Activated CD4-positive, alpha-beta T cell treated with anti-CD3 and anti-CD28 coated beads, Interleukin-2, amount 50 U/mL, for 16 hours (primary cell): Measurements from ENCODE around the gene WASF1.
A peak's percentile ranks its signal among the peaks of the same experiment; 100 is the strongest.
"Not testable (repeated sequence)": the region's sequence is repeated elsewhere in the genome, so short reads cannot be mapped to it uniquely, and the experiment has no call there.

Experiments used
- DNase-seq: peaks from one replicate; pipeline ENCODE4 v3.0.0-alpha.2; 2020

WASF1 gene

GRCh38 chr6:110173506-110174132 lies 5.9 kb downstream of the WASF1 start:
- DNase-seq, result no peak

DNA sequence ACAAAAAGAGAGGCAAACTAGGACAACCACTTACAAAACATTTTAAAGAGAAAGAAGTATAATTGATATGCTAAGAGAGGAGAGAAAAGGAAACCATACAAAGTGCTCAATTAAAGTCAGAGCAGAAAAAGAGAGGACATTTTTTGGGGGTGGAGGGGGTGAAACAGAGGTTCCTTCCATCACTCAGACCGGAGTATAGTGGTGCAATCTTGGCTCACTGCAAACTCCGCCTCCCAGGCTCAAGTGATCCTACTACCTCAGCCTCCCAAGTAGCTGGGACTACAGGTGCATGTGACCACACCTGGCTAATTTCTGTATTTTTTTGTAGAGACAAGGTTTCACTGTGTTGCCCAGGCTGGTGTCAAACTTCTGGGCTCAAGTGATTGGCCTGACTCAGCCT lies 9.4 kb downstream of the WASF1 start:
- no peak for DNase-seq

DNA sequence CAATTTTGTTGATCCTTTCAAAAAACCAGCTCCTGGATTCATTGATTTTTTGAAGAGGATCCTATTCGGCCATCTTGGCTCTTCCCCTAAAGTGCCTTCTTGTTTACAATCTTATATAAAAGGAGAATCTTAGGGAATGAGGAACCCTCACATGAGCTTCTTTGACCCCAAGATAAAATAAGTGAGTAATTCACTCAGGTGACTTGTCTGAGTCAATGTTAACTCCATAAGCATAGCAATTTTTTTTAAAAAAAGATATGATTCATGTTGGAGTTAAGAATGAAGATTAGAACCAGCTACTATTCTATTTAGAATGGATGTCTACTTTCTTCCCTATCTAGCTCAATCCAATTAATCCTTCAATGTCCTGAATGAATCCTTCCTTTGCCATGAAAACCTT lies 21.0 kb downstream of the WASF1 start:
- DNase-seq, result no peak

DNA sequence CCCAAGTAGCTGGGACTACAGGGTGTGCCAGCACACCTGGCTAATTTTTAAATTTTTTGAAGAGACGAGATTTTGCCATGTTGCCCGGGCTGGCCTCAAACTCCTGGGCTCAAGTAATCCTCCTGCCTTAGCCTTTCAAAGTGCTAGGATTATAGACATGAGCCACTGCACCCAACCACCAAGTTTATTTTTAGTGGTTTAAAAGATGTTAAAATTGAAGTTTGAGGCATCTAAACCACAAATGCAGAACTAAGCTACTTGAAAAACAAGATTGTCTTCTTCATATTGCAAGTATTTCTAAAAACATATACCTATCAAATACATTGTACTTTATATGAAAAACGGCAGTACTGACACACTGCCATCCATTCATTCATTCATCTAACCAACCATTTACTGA lies 31.6 kb downstream of the WASF1 start:
- DNase-seq, result no peak

DNA sequence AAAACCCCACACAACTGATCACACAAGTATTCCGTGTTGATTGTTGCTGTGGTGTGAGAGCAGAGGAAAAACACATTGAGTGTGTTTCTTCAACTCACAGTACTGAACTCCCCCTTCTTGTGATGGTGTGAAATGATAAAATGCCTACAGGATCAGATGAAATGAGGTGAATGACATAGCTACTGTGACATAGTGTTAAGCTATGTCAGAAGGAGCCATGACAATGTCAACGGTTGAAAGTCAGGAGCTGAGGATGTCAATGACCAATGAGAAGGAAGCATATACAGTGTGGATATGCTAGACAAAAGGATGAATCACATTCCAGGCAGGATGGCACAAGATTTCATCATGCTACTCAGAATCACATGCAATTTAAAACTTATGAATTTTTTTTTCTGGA lies 38.8 kb downstream of the WASF1 start:
- no peak for DNase-seq

GRCh38 chr6:110139052-110139451 lies 40.4 kb downstream of the WASF1 start:
- DNase-seq, result no peak

DNA sequence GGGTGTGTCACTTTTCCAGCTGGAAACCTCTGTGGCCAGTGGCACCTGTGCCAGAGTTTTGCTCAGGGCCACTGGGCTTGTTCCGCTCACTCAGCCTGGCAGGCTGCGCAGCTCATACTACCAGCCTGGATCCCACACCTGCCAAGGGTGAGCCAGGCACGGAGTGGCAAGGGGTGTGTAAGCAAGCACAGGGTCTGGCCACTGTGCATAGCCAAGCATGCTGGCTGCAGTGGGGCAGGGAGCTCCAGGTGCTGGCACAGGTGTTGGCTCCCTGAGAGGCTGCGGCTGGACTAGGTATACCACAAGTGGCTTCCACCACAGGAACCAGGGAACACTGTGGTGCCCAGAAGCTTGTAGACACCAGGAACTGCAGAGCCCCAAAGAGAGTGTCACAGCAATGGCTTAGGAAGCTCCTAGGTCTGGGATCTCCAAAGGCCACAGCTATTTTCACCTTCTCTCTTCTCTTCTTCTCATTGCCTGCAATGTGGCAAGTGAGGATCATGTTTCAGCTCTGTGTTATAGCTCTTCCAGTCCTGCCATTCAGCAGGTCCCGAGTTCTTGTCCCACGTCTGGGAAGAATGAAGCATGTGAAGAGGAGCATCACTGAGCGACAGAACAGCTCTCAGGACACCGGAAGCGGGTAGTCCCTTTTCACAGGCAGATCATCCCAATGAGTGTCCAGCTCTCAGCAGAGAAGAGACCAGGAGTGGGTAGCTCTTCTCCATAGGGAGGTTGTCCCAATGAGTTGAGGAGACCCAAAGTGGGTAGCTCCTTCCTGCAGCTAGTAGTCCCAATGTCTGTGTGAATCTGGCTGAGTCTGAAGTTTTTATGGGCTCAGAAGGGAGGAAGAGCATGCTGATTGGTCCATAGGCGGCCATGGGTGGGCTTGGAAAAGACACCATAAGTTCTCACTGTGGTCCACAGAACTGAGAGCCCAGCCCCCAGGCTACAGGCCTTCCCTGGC lies 41.3 kb downstream of the WASF1 start:
- no peak for DNase-seq

- DNase-seq, result no peak
Measured at GRCh38 chr6:110130362-110130761, 49.1 kb downstream of the WASF1 start.

DNA sequence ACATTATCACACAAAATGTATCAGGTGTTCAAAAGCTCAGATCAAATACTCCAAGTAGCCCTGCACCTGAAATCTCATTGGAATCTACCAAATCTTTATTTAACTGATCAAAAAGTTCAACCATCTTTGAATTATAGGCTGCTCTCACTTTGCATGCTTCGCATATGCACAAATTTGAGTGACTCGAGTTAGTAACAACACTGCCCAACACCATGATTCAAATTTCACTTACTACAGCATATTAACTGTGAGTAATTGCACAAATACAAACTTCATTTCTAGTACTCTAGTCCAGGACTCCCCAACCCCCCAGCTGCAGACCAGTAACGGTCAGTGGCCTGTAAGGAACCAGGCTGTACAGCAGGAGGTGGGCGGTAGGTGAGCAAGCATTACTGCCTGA lies 51.1 kb downstream of the WASF1 start:
- DNase-seq, result no peak

- no peak for DNase-seq
Measured at GRCh38 chr6:110125361-110125760, 54.1 kb downstream of the WASF1 start.

- not testable (repeated sequence) for DNase-seq
Measured at GRCh38 chr6:110121655-110122054, 57.8 kb downstream of the WASF1 start.

DNA sequence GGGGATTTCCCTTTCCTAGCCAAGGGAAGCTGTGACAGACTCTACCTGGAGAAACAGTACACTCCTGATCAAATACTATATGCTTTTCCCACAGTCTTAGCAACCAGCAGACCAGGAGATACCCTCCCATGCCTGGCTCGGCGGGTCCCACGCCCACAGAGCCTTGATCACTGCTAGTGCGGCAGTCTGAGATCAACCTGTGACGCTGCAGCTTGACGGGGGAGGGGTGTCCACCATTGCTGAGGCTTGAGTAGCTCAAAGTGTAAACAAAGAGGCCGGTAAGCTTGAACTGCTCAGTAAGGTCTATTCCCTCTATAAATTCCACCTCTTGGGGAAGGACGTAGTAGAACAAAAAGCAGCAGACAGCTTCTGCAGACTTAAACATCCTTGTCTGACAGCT lies 63.2 kb downstream of the WASF1 start:
- DNase-seq, result no peak

GRCh38 chr6:110114004-110114403 lies 65.5 kb downstream of the WASF1 start:
- DNase-seq, result no peak

DNA sequence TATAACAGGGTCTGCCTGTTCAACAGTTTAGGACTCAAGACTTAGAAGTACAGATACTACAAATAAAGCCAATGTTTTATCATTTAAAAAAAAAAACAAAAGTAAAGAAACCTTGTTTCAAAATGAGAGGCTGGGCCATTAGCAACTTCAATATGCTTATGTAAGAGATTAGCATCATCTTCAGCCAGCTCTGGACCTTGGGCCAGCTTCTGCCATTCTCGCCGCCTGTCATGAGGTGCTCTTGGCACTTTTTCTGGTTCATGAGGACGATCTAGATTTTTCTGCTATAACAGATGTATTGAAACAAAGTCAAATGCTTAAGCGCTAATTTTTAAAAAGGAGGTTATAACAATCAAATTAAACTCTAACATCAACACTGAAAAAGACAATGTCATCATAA lies 74.2 kb downstream of the WASF1 start:
- DNase-seq, result no peak

DNA sequence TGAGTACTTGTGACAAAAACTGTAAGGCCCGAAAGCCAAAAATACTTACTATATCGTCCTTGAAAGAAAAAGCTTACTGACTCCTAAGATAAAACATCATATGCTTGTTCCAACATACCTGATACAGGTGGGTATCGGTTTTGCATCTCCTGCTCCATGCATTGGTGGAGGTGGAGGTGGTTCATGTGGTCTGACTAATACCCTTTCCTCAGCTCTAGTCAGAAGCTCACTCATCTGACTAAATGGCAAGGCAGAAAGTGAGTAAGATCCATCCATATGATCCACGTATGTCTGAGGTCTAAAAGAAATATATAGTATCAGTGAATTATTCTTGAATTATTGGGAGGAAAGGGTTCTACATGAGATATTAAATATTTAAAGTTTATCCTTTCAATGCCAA lies 76.2 kb downstream of the WASF1 start:
- DNase-seq, result peak; percentile 33

GRCh38 chr6:110102411-110102810 lies 77.1 kb downstream of the WASF1 start:
- DNase-seq, result peak; percentile 22

DNA sequence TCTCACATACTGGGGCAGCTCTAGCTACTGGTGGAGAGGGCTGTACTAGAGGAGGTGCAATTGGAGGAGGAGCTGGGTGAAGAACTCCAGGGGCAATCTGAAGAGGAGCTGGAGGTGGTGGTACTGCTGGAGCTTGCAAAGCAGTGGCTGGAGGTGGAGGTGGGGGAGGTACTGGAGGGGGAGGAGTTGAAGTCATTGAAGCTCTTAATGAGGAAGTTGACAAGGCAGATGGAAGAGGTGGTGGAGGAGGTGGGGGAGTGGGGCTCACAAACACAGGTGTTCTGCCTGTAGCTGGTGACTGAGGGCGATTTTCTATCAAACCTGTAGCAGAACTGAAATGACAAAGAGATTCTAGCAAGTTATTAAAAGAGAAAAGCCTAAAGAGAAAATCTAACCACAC lies 77.6 kb downstream of the WASF1 start:
- no peak for DNase-seq

GRCh38 chr6:110098511-110099116 lies 80.9 kb downstream of the WASF1 start:
- no peak for DNase-seq

- DNase-seq, result no peak
Measured at GRCh38 chr6:110097443-110097842, 82.0 kb downstream of the WASF1 start.

DNA sequence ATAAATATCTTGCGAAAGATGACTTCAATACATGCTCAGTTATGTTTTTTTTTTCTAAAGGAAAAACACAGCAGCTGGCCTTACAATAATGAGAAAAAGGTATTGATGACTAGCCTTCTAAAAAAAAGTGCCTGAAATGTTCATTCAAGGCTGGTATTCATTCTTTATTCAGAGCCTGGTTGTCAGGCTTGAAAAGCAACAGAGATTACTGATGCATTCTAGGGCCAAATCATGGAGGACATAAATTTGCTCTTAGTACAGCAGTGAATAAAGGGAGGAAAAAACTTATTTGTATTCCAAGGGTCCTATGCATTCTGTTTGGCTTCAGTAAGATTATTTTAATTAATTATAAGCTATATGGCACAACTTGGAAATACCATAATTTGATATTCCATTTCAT lies 83.5 kb downstream of the WASF1 start:
- no peak for DNase-seq

GRCh38 chr6:110095101-110095500 lies 84.4 kb downstream of the WASF1 start:
- DNase-seq, result no peak

DNA sequence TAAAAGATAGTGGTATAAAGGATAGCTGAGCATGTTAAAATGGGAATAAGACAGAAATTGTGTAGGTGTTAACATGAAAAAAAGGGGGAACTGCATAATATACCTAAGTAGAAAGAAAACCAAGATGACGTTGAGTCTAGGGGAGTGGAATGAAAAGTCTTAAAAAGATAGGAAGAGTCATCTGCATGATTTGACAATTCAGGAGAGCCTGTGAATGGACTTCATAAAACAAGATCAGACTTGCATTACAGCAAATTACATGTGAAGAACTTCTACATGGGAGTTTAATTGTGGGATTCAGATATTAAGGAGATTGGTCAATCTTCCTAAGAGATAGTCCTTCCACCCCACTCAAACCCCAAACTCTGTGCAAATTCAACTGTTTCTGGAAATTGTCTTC lies 85.5 kb downstream of the WASF1 start:
- no peak for DNase-seq

GRCh38 chr6:110090876-110091275 lies 88.6 kb downstream of the WASF1 start:
- DNase-seq, result no peak

DNA sequence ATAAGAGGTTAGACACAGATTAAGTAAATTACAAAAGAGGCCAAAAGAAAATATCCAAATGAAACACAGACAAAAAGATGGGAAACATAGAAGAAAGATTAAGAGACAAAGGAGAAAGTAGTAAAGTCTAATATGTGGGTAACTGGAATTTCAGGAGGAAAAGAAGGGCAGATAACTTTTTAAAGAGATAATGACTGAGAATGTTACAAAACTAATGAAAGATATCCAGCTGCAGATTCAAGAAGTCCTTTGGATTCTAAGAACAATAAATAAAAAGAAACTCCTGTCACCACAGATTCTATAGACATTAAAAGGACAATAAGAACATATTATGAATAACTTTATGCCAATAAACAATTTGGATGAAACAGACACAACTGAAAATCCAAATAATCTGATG lies 90.1 kb downstream of the WASF1 start:
- no peak for DNase-seq
